ENCODE measurements around the gene SLU7. TPM values are rescaled to one million over a fixed set of nuclear protein-coding genes. Genes with fewer than 3 reads are reported as not detected.

Gene SLU7
- total RNA-seq, 4 donors from 2014 or later = 65.6 to 125 (median 87.5) TPM

GRCh38 chr5:160361624-160362228 lies 57.2 kb downstream of the SLU7 start:
- DNase-seq (ENCODE audit: low spot score in 2 of 2) = no peak
- no peak for TF ChIP-seq POLR2A (IDR thresholded peaks at IDR 0.05)
- TF ChIP-seq, protein P1, sequence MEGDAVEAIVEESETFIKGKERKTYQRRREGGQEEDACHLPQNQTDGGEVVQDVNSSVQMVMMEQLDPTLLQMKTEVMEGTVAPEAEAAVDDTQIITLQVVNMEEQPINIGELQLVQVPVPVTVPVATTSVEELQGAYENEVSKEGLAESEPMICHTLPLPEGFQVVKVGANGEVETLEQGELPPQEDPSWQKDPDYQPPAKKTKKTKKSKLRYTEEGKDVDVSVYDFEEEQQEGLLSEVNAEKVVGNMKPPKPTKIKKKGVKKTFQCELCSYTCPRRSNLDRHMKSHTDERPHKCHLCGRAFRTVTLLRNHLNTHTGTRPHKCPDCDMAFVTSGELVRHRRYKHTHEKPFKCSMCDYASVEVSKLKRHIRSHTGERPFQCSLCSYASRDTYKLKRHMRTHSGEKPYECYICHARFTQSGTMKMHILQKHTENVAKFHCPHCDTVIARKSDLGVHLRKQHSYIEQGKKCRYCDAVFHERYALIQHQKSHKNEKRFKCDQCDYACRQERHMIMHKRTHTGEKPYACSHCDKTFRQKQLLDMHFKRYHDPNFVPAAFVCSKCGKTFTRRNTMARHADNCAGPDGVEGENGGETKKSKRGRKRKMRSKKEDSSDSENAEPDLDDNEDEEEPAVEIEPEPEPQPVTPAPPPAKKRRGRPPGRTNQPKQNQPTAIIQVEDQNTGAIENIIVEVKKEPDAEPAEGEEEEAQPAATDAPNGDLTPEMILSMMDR (IDR thresholded peaks at IDR 0.05) = no peak
- intact Hi-C loops (cut with DNase I; ENCODE audit: low total_unique reads) = no loop called here
- H3K4me3 ChIP-seq (ENCODE audit: low read depth, poor library complexity, severe bottlenecking) = no peak overlapping the region
- WGBS, 2 donors = 79 to 84% methylated on average over 9 of the region's 9 CpGs

- DNase-seq (ENCODE audit: low spot score in 2 of 2) = no peak
- no peak overlapping the region for H3K4me3 ChIP-seq (ENCODE audit: low read depth, poor library complexity, severe bottlenecking)
- intact Hi-C loops (cut with DNase I; ENCODE audit: low total_unique reads) = no loop called here
- TF ChIP-seq, protein P1 (IDR thresholded peaks at IDR 0.05) = no peak
- no peak for TF ChIP-seq POLR2A (IDR thresholded peaks at IDR 0.05)
- WGBS, 2 donors = 17 to 30% methylated on average over 3 of the region's 3 CpGs
Measured at GRCh38 chr5:160360310-160360709, 58.6 kb downstream of the SLU7 start.

- TF ChIP-seq, protein P1 (IDR thresholded peaks at IDR 0.05) = no peak
- no peak for TF ChIP-seq POLR2A (IDR thresholded peaks at IDR 0.05)
Measured at GRCh38 chr5:160359816-160360215, 59.1 kb downstream of the SLU7 start.

GRCh38 chr5:160359242-160359641 lies 59.6 kb downstream of the SLU7 start:
- no peak for DNase-seq (ENCODE audit: low spot score in 2 of 2)
- intact Hi-C loops (cut with DNase I; ENCODE audit: low total_unique reads) = no loop called here
- no peak for TF ChIP-seq POLR2A (IDR thresholded peaks at IDR 0.05)
- TF ChIP-seq, protein P1 (IDR thresholded peaks at IDR 0.05) = no peak
- no peak overlapping the region for H3K4me3 ChIP-seq (ENCODE audit: low read depth, poor library complexity, severe bottlenecking)
- WGBS, 2 donors = 0% methylated on average over 1 of the region's 1 CpG

More at GRCh38 chr5:160359816-160360215, 59.1 kb downstream of the SLU7 start:
- no peak for DNase-seq (ENCODE audit: low spot score in 2 of 2)
- intact Hi-C loops (cut with DNase I; ENCODE audit: low total_unique reads) = no loop called here
- H3K4me3 ChIP-seq (ENCODE audit: low read depth, poor library complexity, severe bottlenecking) = no peak overlapping the region
- 15 to 24% methylated on average over 4 of the region's 4 CpGs for WGBS, 2 donors

DNA sequence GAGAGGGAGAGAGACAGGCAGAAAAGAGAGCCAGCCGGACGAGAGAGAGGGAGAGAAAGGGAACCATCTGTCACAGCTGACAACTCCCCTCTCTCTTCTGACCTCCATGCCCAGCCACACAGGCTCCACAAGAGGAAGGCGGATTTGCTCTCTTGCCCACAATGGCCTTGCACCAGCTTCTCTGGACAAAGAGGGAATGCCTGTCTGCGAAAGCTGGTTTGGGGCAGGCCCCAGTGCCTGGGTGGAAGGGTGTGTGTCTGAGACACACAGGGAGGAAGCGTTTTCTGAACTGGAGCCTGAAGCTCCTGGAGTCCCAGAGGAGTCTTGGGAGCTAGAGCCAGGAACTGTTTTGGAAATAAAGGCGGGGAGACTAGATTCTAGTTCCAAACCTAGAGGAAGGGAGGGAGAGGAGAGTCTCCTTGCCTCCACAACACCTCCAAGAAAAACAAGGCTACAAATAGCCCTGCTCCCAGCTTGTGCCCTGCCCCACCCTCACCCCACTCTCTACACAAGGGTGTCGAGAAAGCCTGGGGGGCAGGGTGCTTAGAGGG lies 60.9 kb downstream of the SLU7 start:
- TF ChIP-seq POLR2A (IDR thresholded peaks at IDR 0.05) = no peak
- TF ChIP-seq, protein P1 (IDR thresholded peaks at IDR 0.05) = no peak
- no peak overlapping the region for H3K4me3 ChIP-seq (ENCODE audit: low read depth, poor library complexity, severe bottlenecking)
- no peak for DNase-seq (ENCODE audit: low spot score in 2 of 2)
- intact Hi-C loops (cut with DNase I; ENCODE audit: low total_unique reads) = no loop called here
- 35 to 36% methylated on average over 7 of the region's 7 CpGs for WGBS, 2 donors

GRCh38 chr5:160357394-160357793 lies 61.5 kb downstream of the SLU7 start:
- intact Hi-C loops (cut with DNase I; ENCODE audit: low total_unique reads) = no loop called here
- no peak overlapping the region for H3K4me3 ChIP-seq (ENCODE audit: low read depth, poor library complexity, severe bottlenecking)
- DNase-seq (ENCODE audit: low spot score in 2 of 2) = no peak
- no peak for TF ChIP-seq POLR2A (IDR thresholded peaks at IDR 0.05)
- TF ChIP-seq, protein P1 (IDR thresholded peaks at IDR 0.05) = no peak
- 54% methylated on average over 7 of the region's 7 CpGs for WGBS, 2 donors
